AG20443 (cell line): ENCODE results near the gene ANGPTL8.
A peak's percentile ranks its signal among the peaks of the same experiment; 100 is the strongest.

Experiments used
- DNase-seq: peaks from one replicate; pipeline ENCODE4 v3.0.0; 2012; ENCODE audit warnings: low spot score, mixed read lengths

ANGPTL8 gene

GRCh38 chr19:11203194-11204075 lies 36.0 kb upstream of the ANGPTL8 start:
- peak; percentile 91 for DNase-seq

GRCh38 chr19:11204076-11204602 lies 35.3 kb upstream of the ANGPTL8 start:
- DNase-seq = no peak

GRCh38 chr19:11204943-11205349 lies 34.5 kb upstream of the ANGPTL8 start:
- no peak for DNase-seq

GRCh38 chr19:11205939-11206570 lies 33.4 kb upstream of the ANGPTL8 start:
- DNase-seq = no peak

GRCh38 chr19:11208561-11209471 lies 30.6 kb upstream of the ANGPTL8 start:
- peak; percentile 42 for DNase-seq

GRCh38 chr19:11209839-11210655 lies 29.4 kb upstream of the ANGPTL8 start:
- DNase-seq = no peak

- no peak for DNase-seq
Measured at GRCh38 chr19:11210656-11210928, 28.8 kb upstream of the ANGPTL8 start.

GRCh38 chr19:11214387-11214786 lies 25.0 kb upstream of the ANGPTL8 start:
- DNase-seq = no peak

GRCh38 chr19:11221082-11221598 lies 18.3 kb upstream of the ANGPTL8 start:
- DNase-seq = no peak

GRCh38 chr19:11223200-11223599 lies 16.2 kb upstream of the ANGPTL8 start:
- no peak for DNase-seq

- no peak for DNase-seq
Measured at GRCh38 chr19:11224429-11224828, 15.0 kb upstream of the ANGPTL8 start.

- DNase-seq = no peak
Measured at GRCh38 chr19:11225172-11225571, 14.2 kb upstream of the ANGPTL8 start.

- DNase-seq = no peak
Measured at GRCh38 chr19:11225815-11226214, 13.6 kb upstream of the ANGPTL8 start.

GRCh38 chr19:11226716-11227166 lies 12.7 kb upstream of the ANGPTL8 start:
- no peak for DNase-seq

GRCh38 chr19:11227195-11227886 lies 12.1 kb upstream of the ANGPTL8 start:
- DNase-seq = no peak

- no peak for DNase-seq
Measured at GRCh38 chr19:11230621-11231386, 8.6 kb upstream of the ANGPTL8 start.

GRCh38 chr19:11232555-11232954 lies 6.9 kb upstream of the ANGPTL8 start:
- DNase-seq = no peak

- no peak for DNase-seq
Measured at GRCh38 chr19:11233073-11233472, 6.3 kb upstream of the ANGPTL8 start.

GRCh38 chr19:11234486-11235075 lies 4.8 kb upstream of the ANGPTL8 start:
- no peak for DNase-seq
